Mesothelial cell of epicardium (in vitro differentiated cells): ENCODE measurements around the gene TRIP10. TPM values are rescaled to one million over a fixed set of nuclear protein-coding genes. Genes with fewer than 3 reads are reported as not detected.

Experiments used
- DNase-seq, 2 experiments: peaks; one replicate each; pipeline ENCODE4 v3.0.0; 2021; ENCODE audit warnings: low spot score in 2 of 2; ENCODE audit not compliant: unreplicated experiment in 2 of 2
- H3K27ac Mint-ChIP-seq: 2 replicates; pipeline ENCODE4 v1.8.0; 2021; ENCODE audit warnings: mixed read lengths
- H3K27me3 Mint-ChIP-seq: 2 replicates; pipeline ENCODE4 v1.8.0; 2021; ENCODE audit warnings: low read depth, mixed read lengths
- H3K36me3 Mint-ChIP-seq: 2 replicates; pipeline ENCODE4 v1.8.0; 2021; ENCODE audit warnings: mixed read lengths
- H3K4me1 Mint-ChIP-seq: 2 replicates; pipeline ENCODE4 v1.8.0; 2021; ENCODE audit warnings: mixed read lengths
- H3K4me3 Mint-ChIP-seq: 2 replicates; pipeline ENCODE4 v1.8.0; 2021; ENCODE audit warnings: mild to moderate bottlenecking, moderate library complexity, mixed read lengths
- H3K9me3 Mint-ChIP-seq: 2 replicates; pipeline ENCODE4 v1.8.0; 2021; ENCODE audit warnings: mixed read lengths
- total RNA-seq: library from RNA; stranded (reverse); gene quantifications from 3 replicates; pipeline ENCODE4 v1.2.1, GENCODE V29; 2021
- TF ChIP-seq, protein P1 (sequence below): fragments of 200-600 bp; sonication (generic); IDR thresholded peaks from one replicate; pipeline ENCODE4 v1.5.0; 2021; ENCODE audit warnings: antibody characterized with exemption; ENCODE audit not compliant: unreplicated experiment

The TRIP10 gene
- total RNA-seq, 1 donor from 2014 or later = 73.2 TPM

DNA sequence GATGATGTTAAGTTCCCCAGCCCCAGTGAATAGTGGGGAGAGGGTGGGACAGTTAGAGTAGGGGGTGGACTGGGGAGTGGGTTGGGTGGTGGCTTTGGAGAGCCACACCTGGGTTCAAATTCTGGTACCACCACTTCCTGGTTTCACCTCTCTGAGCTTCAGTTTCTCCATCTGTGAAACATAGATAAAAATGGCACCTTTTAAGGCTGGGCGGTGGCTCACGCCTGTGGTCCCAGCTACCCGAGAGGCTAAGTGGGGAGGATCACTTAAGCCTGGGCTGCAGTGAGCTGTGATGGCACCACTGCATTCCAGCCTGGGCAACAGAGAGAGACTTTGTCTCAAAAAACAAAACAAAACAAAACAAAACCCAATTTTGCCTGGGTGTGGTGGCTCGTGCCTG lies 38.9 kb downstream of the TRIP10 start:
- DNase-seq = no peak
- no peaks in the 10 kb centered on the region for H3K4me1 Mint-ChIP-seq
- H3K36me3 Mint-ChIP-seq = no peaks in the 10 kb centered on the region
- no peaks in the 10 kb centered on the region for H3K27me3 Mint-ChIP-seq
- TF ChIP-seq, protein P1, sequence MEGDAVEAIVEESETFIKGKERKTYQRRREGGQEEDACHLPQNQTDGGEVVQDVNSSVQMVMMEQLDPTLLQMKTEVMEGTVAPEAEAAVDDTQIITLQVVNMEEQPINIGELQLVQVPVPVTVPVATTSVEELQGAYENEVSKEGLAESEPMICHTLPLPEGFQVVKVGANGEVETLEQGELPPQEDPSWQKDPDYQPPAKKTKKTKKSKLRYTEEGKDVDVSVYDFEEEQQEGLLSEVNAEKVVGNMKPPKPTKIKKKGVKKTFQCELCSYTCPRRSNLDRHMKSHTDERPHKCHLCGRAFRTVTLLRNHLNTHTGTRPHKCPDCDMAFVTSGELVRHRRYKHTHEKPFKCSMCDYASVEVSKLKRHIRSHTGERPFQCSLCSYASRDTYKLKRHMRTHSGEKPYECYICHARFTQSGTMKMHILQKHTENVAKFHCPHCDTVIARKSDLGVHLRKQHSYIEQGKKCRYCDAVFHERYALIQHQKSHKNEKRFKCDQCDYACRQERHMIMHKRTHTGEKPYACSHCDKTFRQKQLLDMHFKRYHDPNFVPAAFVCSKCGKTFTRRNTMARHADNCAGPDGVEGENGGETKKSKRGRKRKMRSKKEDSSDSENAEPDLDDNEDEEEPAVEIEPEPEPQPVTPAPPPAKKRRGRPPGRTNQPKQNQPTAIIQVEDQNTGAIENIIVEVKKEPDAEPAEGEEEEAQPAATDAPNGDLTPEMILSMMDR = no peak
- H3K27ac Mint-ChIP-seq = no peak overlapping the region
- no peak overlapping the region for H3K4me3 Mint-ChIP-seq
- H3K9me3 Mint-ChIP-seq = peaks cover 6% of the 10 kb centered on the region

DNA sequence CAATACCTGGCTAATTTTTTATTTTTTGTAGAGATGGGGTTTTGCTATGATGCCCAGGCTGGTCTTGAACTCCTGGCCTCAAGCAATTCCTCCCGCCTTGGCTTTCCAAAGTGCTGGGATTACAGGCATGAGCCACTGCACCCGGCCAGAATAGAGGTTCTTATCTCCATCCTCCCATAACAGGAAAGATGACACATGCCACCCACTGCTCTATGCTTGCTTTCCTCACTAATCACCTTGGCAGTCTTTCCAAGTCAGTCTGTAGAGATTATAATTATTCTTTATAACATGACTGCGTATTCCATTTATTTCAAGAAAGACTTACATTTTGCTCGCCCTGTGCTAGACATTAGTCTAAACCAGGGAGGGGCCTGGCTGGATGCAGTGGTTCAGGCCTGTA lies 39.7 kb downstream of the TRIP10 start:
- H3K9me3 Mint-ChIP-seq = peaks cover 6% of the 10 kb centered on the region
- no peaks in the 10 kb centered on the region for H3K36me3 Mint-ChIP-seq
- H3K4me1 Mint-ChIP-seq = no peaks in the 10 kb centered on the region
- DNase-seq = no peak
- no peak overlapping the region for H3K4me3 Mint-ChIP-seq
- no peak overlapping the region for H3K27ac Mint-ChIP-seq
- no peaks in the 10 kb centered on the region for H3K27me3 Mint-ChIP-seq
- TF ChIP-seq, protein P1 = no peak

DNA sequence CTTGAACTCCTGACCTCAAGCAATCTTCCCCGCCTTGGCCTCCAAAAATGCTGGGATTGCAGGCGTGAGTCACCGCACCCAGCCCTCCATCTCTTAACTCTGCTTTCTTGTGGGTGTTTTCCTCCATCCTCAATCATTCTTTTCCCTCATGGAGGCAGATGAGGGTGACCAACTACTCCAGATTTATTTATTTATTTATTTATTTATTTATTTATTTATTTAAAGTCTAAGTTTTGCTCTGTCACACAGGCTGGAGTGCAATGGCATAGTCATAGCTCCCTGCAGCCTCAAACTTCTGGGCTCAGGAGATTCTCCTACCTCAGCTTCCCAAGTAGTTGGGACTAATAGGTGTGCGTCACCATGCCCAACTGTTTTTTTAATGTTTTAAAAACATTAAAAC lies 47.9 kb downstream of the TRIP10 start:
- TF ChIP-seq, protein P1 = no peak
- Mint-ChIP-seq H3K27me3 (no peaks in the 10 kb centered on the region), H3K27ac (no peak overlapping the region), H3K4me3 (no peak overlapping the region), H3K4me1 (no peaks in the 10 kb centered on the region), H3K9me3 (peaks cover 28% of the 10 kb centered on the region), H3K36me3 (no peaks in the 10 kb centered on the region)
- no peak for DNase-seq

DNA sequence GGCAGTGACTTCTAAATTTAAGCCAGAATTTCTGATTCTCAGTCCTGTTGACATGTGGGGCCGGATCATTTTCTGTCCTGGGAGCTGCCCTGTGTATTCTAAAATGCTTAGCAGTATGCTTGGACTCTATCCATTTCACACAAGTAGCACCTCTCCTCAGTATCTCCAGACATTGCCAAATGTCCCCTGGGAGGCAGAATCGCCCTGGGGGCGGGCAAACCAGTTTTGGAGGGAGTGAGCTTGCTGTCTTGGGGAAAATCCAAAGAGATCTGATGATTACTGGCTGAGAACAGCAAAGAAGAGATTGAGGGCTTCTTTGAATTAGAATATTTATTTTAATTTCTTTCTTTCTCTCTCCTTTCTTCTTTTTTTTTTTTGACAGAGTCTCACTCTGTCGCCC lies 49.4 kb downstream of the TRIP10 start:
- H3K27me3 Mint-ChIP-seq = no peaks in the 10 kb centered on the region
- H3K4me1 Mint-ChIP-seq = no peaks in the 10 kb centered on the region
- H3K9me3 Mint-ChIP-seq = peaks cover 35% of the 10 kb centered on the region
- no peaks in the 10 kb centered on the region for H3K36me3 Mint-ChIP-seq
- no peak overlapping the region for H3K4me3 Mint-ChIP-seq
- DNase-seq = no peak
- TF ChIP-seq, protein P1 = no peak
- no peak overlapping the region for H3K27ac Mint-ChIP-seq

DNA sequence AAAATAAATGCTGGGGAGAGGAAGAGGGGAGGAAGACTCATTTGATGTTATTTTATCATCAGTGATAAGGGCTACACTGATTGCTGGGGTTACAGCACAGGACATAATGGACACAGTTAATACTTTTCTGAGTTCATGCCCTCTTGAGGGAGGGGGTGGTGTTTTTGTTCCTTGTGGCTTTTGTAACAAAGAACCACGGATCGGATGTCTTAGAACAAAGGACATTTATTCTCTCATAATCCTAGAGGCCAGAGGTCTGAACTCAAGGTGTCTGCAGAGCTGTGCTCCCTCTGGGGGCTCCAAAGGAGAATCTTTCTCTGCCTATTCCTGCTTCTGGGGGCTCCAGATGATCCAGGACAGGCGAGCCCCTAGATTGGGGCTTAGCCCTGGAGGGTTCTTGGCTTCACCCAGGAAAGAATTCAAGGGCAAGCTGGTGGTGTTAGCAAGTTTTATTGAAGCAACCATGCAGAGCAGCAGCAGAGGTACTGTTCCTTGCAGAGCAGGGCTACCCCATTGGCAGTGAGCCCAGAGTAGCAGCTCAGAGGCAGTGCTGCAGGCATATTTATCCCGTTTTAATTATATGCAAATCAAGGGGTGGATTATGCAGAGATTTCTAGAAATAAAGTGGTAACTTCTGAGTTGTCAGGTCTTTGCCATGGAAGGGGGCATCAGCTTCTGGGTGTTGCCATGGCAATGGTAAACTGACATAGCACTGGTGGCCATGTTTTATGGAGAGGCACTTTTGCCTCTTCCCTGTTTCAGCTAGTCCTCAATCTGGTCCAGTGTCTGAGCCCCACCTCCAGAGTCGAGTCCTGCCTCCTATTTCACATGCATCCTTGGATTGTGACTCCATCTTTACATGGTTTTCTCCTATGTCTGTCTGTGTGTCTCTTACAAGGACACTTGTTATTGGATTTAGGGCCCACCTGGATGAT lies 51.0 kb downstream of the TRIP10 start:
- Mint-ChIP-seq H3K27me3 (no peaks in the 10 kb centered on the region), H3K4me3 (no peak overlapping the region), H3K9me3 (peaks cover 44% of the 10 kb centered on the region)

More for the DNA sequence above, 51.0 kb downstream of the TRIP10 start:
- Mint-ChIP-seq H3K27ac (no peak overlapping the region), H3K36me3 (no peaks in the 10 kb centered on the region), H3K4me1 (no peaks in the 10 kb centered on the region)
- no peak for DNase-seq
- TF ChIP-seq, protein P1 = no peak
